Fibroblast of skin of right quadriceps (primary cell): ENCODE data around the gene ARPC4.
"Not testable (repeated sequence)": the region's sequence is repeated elsewhere in the genome, so short reads cannot be mapped to it uniquely, and the experiment has no call there.

ENCODE experiments used
- DNase-seq: peaks from one replicate; pipeline ENCODE4 v3.0.0-alpha.2; 2013

Gene ARPC4

DNA sequence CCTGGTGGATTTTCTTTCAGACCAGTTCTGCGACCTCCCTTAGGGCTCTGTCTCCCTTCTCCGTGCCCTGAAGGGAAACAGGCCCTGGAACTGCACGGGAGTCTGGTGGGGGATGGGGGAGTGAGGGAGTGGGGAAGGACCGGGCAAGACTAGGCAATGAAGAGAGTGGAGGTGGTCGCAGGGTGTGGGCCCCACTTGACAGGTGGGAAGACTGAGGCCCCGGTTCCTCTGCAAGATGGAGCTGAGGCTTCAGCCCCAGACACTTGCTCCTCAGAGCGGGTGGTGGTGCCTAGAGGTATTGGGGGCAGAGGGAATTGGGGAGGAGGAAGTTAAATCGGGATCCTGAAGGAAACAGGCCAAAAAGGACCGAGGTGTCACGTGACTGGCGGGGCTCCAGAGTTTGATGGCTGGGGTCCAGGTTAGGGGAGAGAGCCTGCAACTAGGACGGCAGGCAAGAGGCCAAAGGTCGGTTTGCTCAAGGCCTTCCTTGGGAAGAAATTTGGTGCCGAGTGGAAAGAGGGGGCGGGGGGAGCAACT lies 22.5 kb upstream of the ARPC4 start:
- DNase-seq: no peak

DNA sequence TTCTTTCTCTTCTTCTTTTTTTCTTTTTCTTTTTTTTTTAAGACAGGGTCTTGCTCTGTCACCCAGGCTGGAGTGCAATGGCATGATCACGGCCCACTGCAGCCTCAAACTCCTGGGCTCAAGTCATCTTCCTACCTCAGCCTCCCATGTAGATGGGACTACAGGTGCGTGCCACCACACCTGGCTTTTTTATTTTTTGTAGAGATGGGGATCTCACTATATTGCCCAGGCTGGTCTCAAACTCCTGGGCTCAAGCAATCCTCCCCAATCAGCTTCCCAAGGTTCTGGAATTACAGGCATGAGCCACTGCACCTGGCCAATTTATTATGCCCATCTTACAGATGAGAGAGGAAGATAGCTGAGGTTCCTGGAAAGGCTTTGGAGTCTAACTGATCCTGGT lies 21.9 kb upstream of the ARPC4 start:
- DNase-seq: not testable (repeated sequence)

DNA sequence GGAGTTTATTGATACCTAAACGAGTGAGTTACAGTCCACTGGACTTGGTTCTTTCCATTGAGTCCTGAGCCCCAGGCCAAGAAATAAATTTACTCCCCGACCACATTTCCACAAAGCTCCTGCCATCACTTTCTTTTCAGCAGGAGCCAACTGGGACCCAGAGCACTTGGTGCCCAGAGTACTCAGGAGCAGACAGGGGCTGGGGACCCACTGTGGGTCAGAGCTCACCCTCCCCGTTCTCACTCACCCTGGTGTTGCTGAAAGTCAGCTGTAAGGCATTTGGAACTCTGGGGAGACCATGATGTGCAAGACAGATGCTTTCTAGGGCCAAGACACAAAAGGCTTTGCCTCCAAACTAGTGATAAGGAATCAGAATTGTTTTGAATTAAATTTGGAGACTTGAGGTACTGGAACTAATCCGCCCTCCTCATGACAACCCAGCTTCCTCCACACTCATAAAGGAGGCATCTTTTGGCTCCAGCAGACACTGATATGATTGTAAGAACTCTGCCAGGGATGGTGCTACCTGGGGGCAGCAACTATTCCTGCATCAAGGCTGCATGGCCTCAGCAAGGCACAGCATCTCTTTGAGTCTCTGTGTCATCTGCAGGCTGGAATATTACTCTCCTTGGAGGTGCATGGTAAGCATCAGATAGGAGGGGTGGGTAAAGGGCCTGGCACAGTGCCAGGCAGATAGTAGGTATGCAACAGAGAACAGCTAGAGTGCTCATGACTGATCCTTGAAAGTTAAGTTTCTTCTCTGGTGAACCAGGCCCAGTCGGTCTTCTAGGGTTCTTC lies 15.8 kb upstream of the ARPC4 start:
- DNase-seq: no peak

DNA sequence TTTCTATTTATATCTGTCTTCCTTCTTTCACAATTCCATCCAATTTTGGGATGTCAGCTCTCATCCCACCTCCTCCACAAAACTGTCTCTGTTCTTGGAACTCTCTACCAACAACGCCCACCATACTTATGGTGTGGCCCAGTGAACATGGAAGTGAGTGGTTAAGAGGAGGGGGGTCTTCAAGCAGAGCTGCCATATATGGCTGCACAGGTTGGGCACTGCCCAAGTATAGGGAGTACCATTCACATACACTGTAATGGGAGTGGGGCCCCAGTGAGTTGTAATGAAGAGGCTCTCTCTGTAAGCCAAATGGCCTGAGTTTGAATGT lies 15.2 kb upstream of the ARPC4 start:
- no peak for DNase-seq

DNA sequence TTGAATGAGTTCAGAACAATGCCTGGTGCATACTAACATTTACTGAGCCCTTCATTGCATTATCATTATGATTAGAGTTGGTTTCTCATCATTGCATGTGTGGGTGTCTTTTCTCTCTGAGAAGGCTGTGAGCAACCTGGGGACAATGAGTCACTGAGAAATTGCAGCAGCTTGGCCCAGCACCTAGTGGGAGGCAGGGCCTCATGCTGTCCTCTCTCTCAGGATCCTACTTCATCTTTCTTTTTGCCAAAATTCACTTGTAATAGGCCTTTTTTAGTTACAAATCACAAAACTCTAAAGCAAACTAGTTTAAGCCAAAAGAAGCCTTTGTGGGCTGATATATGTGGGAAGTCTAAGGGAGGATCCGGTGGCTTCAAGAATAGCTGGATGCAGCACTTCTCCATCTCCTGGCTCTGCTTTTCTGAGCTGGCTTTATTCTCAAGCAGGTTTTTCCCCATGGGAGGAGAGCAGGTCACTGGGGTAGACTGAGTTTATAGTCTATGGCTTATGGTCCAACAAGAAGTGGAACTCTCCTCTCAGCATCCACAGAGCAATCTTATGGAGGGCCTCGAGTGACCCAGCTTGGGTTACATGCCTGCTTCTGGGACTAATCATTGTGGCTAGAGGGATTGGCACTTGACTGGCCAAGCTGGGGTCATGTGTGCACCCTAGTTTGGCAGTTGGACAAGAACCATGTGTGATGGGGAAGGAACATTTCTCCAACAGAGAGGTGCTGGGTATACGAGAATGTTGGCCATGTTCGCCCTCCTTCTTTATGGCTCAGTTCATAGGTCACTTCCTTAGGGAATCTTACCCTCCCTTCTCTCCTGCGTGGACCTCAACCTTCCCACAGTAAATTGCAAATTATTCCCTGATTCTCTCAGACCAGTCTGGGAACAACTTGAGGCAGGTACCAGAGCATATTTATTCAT lies 14.5 kb upstream of the ARPC4 start:
- DNase-seq: peak; percentile 61

DNA sequence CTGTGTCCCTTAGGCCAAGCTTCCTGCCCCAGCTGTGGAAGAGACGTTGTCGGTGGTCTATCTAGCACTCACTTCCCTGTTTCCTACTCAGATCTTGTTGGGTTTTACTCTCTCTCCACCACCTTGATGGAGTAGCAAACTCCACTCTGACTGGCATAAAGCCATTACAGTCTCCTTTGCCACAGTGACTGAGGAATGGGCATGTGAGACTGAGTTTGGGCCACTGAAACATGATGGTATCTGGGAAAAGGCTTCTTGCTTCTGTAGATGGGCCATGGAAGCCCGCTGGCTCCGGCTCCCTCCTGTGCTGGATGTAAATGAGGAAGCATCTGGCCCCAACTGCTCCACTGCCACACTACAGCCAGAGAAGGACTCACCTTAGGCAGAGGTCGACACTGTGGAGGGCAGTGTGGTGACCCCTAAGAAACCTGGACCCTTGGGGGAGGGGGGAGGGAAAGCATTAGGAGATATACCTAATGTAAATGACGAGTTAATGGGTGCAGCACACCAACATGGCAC lies 13.7 kb upstream of the ARPC4 start:
- DNase-seq: no peak

DNA sequence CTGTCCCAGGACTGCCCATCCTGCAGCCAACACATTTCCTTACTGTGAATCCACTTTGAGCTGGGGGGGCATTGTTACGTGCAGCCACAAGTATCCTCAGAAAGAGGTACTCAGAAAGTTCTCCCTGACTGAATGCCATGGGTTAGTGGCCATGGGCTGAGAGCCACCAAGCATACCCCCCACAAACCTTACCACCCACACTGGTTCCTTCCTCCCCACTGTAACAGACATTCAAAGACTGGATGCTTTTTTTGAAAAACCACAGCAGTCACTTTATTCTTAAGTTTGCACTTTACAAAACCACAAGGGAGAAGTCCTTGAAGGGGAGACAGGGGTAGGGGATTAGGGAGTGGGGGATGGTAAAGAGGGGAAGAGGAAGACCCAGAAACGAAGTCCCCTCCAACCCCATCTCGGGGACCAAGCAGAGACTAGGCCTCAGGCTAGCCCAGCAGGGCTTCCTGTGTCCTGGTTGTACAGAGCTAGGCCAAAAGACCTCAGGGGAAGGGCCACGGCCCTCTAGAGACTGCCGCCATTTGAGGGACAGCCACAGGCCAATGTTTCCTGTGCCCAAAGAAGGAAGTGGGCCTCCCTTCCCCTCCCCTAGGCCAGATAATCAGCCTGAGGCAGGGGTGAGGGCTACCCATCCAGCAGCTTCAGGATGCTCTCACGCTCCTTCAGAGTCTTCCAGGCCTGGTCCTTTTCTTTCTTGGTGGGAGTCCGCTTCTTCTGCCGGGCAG lies 13.0 kb upstream of the ARPC4 start:
- no peak for DNase-seq

DNA sequence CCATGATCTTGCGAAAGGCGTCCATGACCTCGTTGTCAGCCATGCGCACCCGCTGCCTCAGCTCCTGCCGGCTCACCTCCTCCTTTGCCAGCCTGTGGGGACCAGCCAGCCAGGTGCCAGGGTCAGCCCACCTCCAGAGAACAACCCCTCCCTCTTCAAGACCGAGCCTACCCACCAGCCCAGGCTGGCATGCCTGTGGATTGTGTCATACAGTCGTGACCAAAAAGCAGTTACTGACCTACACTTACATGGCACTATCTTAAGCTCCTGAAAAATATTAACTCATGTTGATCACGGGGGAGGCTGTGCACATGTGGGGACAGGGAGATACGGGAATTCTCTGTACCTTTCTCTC lies 12.4 kb upstream of the ARPC4 start:
- no peak for DNase-seq

DNA sequence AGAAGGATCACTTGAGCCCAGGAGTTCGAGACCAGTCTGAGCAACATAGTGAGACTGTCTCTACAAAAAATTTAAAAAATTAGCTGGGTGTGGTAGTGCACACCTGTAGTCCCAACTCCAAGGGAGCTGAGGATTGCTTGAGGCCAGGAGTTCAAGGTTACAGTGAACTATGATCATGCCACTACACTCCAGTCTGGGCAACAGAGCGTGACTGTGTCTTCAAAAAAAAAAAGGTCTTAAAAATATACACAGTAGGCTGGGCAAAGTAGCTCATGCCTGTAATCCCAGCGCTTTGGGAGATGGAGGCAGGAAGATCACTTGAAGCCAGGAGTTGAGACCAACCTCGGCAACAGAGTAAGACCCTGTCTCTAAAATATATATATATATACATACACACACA lies 12.0 kb upstream of the ARPC4 start:
- DNase-seq: no peak

DNA sequence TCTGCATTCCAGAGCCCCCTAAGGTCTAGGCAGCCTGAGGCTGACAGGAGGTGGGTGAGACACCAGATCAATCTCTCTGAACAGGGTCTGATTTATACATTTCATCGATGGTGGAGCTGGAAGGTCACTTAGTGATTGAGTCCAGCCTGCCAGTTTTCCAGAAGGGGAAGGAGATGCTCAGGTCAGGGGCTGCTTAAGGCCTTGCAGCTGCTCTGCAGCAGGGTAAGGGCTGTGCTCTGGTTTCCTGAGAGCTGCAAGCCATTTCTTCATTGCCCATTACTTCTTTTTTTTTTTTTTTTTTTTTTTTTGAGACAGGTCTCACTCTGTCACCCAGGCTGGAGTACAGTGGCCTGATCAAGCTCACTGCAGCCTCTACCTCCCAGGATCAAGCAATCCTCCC lies 11.3 kb upstream of the ARPC4 start:
- DNase-seq: no peak

DNA sequence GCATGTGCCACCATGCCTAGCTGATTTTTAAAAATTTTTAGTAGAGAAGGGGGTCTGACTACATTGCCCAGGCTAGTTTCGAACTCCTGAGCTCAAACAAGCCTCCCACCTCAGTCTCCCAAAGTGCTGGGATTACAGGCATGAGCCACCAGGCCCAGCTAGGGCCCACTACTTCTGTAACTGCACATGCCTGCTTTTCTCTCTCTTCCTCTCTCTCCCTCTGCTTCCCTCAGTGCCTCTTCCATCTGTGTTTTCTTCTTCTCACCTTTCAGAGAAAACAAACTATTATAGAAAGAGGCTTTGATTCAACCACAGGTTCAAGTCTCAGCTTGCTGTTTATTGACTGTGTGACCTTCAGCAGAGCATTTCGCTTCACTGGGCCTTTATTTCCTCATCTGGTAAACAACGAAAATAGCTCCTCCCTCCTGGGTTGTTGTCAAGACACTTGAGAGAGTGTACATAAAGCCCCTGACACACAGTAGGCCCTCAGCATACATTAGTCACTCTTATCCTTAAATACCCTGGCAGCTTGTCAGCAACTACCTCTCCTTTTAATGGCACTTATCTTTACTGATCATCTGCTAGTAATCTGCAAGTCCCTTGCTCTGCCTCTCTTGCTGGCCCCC lies 10.8 kb upstream of the ARPC4 start:
- DNase-seq: no peak

DNA sequence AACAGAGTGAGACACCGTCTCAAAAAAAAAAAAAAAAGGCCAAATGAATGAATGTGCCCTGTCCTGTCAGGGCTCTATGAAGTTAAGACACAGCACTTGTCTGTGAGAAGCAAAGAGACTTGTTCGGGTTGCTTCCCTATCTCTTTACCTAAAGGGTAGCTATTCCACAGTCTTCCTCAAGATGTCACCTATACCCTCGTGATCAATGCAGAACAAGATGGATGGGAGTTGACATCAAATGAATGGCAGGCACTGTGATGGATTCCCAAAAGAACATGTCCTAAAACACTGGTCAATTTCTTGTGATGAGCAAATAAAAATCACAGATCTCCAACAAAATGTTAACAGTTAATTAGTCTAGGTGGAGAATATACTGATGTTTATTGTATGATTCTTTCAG lies 10.1 kb upstream of the ARPC4 start:
- DNase-seq: no peak

DNA sequence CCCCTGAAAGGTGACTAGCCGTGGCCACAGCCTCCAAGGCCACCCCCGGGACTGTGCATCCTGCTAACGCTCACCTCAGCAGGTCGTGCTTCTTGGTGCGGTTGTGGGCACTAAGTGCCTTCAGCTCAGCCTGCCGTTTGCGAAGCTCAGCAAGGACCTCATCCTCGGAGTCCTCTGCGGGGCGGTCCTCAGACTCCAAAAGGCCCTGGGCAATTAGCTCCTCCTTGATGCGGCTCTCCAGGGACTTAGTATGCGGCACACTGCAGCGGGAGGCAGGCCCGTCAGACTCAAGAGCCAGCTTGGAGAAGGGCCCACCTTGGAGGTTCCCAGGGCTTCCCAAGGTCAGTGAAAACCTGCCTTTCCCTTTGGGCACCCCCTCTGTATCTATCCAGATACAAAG lies 8.9 kb upstream of the ARPC4 start:
- DNase-seq: no peak

DNA sequence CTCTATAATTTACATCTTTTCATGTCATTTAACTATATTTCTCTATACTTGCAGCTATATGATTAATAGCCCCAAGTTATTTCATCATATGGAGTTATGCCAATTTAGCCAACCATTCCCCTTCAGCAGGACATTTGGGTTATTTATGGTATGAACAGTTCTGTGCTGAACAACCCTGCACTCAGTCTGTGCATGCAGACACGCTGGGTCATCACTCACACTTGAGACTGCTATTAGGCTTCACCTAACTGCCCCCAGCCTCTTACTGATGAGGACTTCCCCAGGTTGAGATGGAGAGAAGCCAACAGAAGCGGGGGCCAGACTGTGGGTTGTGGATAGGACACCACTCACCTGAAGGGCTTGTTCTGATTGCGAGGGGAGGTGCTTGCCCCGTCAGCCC lies 7.9 kb upstream of the ARPC4 start:
- peak; percentile 37 for DNase-seq

DNA sequence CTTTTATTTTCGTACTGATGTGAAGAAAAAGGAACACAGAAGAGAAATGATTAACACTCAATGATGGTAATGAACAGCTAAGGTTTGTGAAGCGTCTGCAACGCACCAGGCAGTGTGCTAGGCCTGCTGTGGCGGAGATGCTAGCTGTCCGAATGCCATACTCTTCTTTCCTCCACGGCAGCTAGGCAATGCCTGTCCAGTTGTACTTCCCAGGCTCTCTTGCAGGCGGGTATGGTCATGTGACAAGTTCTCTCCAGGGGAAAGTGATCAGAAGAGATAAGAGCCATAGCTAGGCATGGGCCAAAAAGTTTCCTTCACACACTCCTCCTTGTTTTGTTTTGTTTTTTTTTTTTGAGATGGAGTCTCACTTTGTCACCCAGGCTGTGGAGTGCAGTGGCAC lies 7.3 kb upstream of the ARPC4 start:
- DNase-seq: no peak

DNA sequence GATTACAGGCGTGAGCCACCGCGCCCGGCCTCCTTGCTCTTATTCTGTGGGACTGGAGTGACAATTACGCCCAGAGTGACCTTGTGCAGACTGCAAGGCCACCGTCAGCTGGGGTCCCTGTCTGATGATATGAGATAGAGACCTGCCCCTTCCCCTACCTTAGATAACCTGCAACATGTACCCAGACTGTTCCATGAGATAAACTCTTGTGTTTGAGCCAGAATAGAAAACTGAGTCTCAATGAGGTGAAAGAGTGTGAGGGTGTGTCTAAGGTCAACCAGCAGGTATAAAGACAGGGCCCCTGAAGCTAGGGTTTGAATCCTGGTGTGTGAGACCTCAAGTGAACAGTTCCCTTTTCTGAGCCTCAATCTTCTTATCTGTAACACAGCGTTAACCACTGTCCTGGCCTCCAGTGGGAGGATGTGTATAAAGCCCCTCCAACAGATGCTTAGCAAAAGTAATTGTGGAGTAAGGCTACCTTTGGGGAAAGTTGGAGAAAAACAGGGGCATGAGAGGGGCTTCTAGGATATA lies 6.6 kb upstream of the ARPC4 start:
- DNase-seq: no peak

DNA sequence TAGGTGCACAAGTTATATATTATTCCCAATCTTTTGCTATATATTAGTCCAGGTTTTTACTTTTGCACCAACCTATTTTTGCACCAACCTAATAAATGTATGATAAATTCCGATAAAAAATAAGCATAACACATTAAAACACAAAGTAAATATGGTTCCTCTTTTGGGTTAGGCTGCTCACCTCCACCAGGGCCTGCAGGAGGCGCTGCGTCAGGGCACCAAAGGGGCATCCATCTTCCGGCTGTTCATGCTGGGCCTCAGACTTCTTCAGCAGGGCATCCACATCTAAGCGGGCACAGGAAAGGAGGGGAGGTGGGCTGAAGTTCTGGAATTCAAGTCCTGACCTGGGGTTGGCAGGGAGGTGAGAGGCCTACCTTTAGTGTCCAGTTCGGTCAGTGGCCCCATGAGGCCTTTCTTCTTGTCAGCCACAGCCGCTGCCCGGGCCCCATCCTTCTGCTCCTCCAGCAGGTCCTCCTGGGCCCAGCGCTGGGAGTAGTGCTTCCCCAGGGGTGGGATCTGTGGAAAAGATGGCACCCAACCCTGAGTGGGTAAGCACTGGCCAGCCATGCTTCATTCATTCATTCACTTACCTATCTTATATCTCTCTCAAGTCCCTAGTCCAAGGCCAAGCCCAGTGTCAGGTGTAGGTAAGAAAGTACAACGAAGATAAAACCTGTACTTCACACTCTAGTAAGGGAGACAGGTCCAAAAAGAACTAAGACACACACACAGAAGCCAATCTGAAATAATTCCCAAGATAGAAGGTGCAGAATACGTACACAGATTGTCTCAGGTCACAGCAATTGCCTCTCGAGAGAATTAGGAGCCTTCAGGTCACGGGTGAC lies 5.8 kb upstream of the ARPC4 start:
- DNase-seq: no peak

DNA sequence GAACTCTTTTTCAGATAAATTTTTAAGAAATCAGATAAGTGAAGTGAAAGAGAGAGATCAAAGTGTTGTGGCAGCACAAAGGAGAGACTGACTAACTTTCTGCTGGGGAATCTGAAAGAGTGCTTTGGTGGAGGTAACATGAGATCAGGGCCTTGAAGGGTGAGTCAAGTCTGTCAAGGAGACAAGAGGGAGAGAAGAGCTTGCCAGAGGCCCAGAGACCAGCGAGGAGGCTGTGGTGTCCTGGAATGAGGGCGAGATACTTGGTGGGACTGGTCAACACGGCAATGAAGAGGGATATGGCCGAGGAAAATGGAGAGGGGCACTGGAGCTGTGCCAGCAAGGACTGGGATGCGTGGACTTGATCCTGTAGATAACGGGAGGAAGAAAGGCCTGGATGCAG lies 5.2 kb upstream of the ARPC4 start:
- no peak for DNase-seq

DNA sequence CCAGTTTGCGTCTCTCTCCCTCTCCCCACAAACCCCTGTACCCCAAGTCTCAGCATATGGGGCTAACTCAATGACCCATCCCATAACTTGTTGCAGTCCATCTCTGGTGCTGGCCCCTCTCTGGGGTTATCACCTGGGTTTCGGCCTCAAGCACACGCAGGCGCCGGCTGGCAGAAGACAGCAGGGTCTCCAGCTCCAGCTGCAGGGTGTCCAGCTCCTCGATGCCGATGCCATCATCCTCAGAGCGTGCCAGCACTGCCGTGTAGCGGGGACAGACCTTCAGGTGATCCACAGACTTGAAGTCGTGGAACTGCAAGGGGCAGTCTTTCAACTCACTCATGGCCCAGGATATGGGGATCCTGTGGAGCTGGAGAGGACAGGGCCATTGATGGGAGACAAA lies 1.8 kb upstream of the ARPC4 start:
- DNase-seq: no peak

DNA sequence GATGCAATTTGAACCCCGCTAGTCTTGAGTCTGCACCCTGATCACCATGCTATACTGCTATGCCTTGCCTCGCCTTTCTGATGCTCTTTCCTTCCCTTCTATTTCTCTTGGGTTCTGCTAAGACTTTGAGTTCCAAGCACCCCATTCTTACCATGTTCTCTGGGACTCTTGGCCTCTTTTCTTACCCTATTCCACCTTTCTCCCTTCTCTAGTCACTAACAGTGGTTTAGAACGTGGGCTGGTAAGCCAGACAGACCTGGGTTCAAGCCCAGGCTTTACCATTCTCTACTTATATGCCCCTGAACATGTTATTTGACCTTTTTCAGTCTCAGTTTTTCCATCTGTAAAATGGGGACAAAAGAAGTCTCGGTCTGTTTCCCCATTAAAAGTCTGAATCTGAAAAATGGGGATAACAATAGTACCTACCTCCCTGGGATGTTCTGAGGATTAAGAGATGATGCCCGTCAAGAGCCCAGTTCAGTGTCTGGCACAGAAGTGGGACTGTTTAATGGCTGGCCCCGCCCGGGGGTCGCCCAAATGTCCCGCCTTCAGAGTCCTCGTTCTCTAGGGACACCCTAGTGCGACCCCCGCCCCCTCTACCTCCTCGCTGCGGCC lies 985 bp upstream of the ARPC4 start:
- no peak for DNase-seq

DNA sequence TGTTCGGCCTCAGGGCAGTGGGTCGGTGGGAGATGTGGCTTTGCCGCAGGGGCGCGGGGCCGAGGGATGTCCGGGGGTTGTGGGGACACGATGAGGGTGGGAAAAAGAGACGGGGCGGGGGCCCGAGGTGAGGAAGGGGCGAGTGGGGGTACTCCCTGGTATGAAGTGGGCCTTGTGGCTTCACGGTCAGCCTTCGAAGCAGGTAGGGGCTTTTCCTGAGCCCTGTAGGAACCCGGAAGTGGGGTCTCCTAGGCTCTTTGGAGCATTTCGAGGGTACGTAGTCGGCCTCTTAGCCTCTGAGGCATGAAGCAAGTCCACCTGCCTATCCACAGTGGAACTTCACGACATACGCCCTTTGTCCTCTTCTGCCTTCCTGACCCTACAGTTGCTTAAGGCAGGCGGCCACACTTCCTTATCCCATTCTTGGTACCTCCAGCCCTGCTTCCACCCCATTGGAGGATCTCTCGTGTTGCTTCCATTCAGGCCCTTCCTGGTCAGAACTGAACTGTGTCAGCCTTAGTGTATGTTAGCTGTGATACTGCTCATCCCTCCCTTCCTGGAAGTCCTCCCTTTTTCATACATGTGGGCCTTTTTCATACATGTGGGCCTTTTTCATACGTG lies 389 bp downstream of the ARPC4 start:
- peak; percentile 38 for DNase-seq
